SU-DHL-6 (cell line): ENCODE measurements around the gene PRPF38A.

Source experiments
- EZH2phosphoT487 ChIP-seq: fragments of 200-600 bp; sonication (generic), shearing (Covaris generic); conservative IDR thresholded peaks from 2 replicates; pipeline ENCODE4 v1.6.1; 2018; ENCODE audit warnings: mild to moderate bottlenecking, antibody characterized with exemption, low read length, moderate library complexity, mixed read lengths
- TF ChIP-seq, protein P1 (sequence below): fragments of 200-600 bp; sonication (generic); IDR thresholded peaks from one replicate; pipeline ENCODE4 v1.5.1; 2017; ENCODE audit warnings: antibody characterized with exemption, mild to moderate bottlenecking, low read length, moderate library complexity; ENCODE audit not compliant: insufficient read depth, poor library complexity, severe bottlenecking

DNA sequence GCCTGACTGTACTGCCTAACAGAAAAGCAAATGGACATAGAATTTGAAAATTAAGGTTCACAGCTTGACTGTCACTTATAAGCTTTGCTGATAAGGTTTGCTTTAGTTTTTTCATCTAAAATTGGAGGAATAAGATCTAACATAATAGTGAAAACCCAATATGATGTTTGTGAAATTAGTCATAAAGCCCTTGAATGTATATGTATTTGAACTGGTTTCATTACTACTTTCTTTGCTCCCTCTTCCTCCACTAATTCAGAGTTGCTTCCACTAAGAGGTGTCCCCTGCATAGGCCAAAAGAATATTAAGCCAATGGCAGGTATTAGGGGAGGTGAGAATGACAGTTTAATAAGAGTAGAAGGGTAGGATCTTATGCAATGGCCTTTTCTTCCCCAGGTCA, 10.5 kb downstream of the PRPF38A start:
- TF ChIP-seq, protein P1, sequence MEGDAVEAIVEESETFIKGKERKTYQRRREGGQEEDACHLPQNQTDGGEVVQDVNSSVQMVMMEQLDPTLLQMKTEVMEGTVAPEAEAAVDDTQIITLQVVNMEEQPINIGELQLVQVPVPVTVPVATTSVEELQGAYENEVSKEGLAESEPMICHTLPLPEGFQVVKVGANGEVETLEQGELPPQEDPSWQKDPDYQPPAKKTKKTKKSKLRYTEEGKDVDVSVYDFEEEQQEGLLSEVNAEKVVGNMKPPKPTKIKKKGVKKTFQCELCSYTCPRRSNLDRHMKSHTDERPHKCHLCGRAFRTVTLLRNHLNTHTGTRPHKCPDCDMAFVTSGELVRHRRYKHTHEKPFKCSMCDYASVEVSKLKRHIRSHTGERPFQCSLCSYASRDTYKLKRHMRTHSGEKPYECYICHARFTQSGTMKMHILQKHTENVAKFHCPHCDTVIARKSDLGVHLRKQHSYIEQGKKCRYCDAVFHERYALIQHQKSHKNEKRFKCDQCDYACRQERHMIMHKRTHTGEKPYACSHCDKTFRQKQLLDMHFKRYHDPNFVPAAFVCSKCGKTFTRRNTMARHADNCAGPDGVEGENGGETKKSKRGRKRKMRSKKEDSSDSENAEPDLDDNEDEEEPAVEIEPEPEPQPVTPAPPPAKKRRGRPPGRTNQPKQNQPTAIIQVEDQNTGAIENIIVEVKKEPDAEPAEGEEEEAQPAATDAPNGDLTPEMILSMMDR: no peak
- no peak for TF ChIP-seq EZH2phosphoT487
